ENCODE results near the gene PLA2G12B.

The PLA2G12B gene

DNA sequence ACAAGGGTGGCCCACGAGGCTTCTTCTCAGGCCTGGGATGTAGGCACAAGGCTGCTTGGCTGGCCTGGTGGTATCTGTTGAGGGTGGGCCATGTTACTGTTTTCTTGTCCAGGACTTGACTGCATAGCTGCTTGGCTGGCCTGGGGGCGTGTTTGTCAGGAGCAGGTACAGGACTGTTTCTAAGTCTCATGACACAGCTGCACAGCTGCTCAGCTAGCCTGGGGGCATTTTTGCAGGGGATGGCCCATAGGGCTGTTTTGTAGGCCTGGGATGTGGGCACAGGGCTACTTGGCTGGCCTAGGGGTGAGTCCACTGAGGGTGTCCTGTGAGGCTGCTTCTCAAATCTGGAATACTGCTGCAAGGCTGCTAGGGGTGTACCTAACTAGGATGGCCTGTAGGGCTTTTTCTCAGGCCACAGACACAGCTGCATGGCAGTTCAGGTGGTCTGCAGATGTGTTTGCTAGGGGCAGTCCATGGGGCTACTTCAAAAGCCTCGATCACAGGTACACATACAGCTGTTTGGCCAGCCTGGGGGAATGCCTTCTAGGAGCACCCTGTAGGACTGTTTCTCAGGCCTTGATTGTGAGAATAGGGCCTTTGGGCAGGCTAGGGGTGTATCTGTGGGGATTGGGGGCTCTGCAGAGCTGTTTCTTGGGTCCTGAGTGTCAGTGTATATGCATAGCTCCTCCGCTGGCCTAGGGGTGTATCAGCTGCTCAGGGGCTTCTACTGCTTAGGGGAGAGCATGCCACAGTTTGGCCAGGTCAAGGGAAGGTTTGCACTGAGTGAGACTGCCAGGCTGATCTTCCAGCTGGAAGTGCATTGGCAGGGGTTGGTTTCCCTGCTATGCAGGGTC lies 26.6 kb upstream of the PLA2G12B start:
- H3K4me3 ChIP-seq (ENCODE audit: low read depth, low read length) = no peak overlapping the region
- DNase-seq (ENCODE audit: low read depth) = no peak
- no peak for TF ChIP-seq CTCF (IDR thresholded peaks at IDR 0.05; ENCODE audit: low read depth, low read length, missing control alignments)

DNA sequence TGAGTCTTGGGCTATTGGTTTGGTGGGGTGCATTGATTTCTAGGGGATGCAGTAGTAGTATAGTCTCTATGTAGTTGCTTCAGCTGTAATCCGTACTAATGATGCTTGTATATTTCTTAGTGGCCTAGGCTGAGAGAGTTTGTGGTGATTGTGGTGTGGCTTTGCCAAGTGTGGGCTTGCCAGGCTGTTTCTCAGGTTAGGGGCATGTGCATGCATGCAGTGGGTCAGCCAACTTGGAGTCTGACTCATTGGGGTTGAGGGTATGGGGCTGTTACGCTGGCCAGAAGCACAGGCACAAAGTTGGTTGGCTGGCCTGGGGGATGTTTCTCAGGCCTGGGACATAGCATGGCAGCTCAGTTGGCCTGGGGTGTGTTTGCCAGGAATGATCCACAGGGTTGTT lies 25.7 kb upstream of the PLA2G12B start:
- no peak overlapping the region for H3K4me3 ChIP-seq (ENCODE audit: low read depth, low read length)
- DNase-seq (ENCODE audit: low read depth) = no peak

DNA sequence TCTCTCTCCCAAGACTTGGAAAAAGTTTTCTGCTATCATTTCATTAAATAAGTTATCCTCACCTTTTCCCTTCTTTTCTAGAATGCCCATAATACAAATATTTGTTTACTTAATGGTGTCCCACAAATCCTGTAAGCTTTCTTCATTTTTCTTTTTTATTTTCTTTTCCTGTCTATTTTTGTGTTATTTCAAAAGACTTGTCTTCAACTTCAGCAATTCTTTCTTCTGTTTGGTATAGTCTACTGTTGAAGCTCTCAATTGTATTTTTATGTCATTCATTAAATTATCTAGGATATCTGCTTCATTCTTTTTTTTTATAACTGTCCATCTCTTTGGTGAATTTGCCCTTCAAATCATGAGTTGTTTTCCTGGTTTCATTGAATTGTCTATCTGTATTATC lies 25.1 kb upstream of the PLA2G12B start:
- TF ChIP-seq CTCF (IDR thresholded peaks at IDR 0.05; ENCODE audit: low read depth, low read length, missing control alignments) = no peak
- H3K4me3 ChIP-seq (ENCODE audit: low read depth, low read length) = no peak overlapping the region

More for the DNA sequence above, 25.7 kb upstream of the PLA2G12B start:
- no peak for TF ChIP-seq CTCF (IDR thresholded peaks at IDR 0.05; ENCODE audit: low read depth, low read length, missing control alignments)

GRCh38 chr10:72976886-72977285 lies 22.3 kb upstream of the PLA2G12B start:
- TF ChIP-seq CTCF (IDR thresholded peaks at IDR 0.05; ENCODE audit: low read depth, low read length, missing control alignments) = no peak
- no peak overlapping the region for H3K4me3 ChIP-seq (ENCODE audit: low read depth, low read length)
- no peak for DNase-seq (ENCODE audit: low read depth)

More for the DNA sequence above, 25.1 kb upstream of the PLA2G12B start:
- no peak for DNase-seq (ENCODE audit: low read depth)

DNA sequence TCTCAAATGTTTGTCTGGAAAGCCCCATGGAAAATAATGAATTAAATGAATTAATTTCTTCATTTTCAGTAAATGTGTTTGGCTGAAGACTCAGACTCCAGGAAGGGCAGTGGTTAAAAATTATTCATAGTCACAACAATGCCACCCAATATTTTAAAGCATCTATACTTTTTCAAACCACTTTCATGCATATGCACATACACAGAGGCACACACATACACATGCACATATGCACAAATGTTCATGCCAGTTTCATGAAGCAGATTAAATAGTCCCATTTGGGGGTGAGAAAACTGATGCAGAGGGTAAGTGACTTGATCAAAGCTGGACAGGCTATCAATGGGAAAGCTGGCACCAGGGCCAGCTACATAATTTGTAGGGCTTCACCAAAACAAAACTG lies 1.4 kb upstream of the PLA2G12B start:
- no peak overlapping the region for H3K4me3 ChIP-seq (ENCODE audit: low read depth, low read length)
- TF ChIP-seq CTCF (IDR thresholded peaks at IDR 0.05; ENCODE audit: low read depth, low read length, missing control alignments) = no peak
- no peak for DNase-seq (ENCODE audit: low read depth)

GRCh38 chr10:72954230-72954595 lies 393 bp downstream of the PLA2G12B start:
- no peak for DNase-seq (ENCODE audit: low read depth)
- TF ChIP-seq CTCF (IDR thresholded peaks at IDR 0.05; ENCODE audit: low read depth, low read length, missing control alignments) = no peak
- no peak overlapping the region for H3K4me3 ChIP-seq (ENCODE audit: low read depth, low read length)

GRCh38 chr10:72953687-72954086 lies 919 bp downstream of the PLA2G12B start:
- H3K4me3 ChIP-seq (ENCODE audit: low read depth, low read length) = no peak overlapping the region
- DNase-seq (ENCODE audit: low read depth) = no peak
- no peak for TF ChIP-seq CTCF (IDR thresholded peaks at IDR 0.05; ENCODE audit: low read depth, low read length, missing control alignments)
